ENCODE data around the gene SUPT20HL2.

- TF ChIP-seq CTCF (conservative IDR thresholded peaks at IDR 0.05 in 1 of 2, IDR thresholded peaks at IDR 0.05 in 1 of 2; ENCODE audit: extremely low read depth in 1 of 2, insufficient read depth in 1 of 2, low read depth in 1 of 2, low read length in 2 of 2) = no peak
- no peak for TF ChIP-seq EZH2 (IDR thresholded peaks at IDR 0.05; ENCODE audit: borderline replicate concordance, low read length)
These were observed 26.6 kb upstream of the SUPT20HL2 start for GRCh38 chrX:24340501-24340900.
